Neutrophil (primary cell): ENCODE data around the gene FAM120A.

Experiments
- H3K27ac ChIP-seq: fragments of 200-600 bp; sonication (generic); 2 replicates; pipeline ENCODE4 v1.5.1; 2016; ENCODE audit warnings: mild to moderate bottlenecking, moderate library complexity
- H3K27me3 ChIP-seq: fragments of 200-600 bp; sonication (generic); 2 replicates; pipeline ENCODE4 v1.6.0; 2016; ENCODE audit warnings: mild to moderate bottlenecking
- H3K36me3 ChIP-seq: fragments of 200-600 bp; sonication (generic); 2 replicates; pipeline ENCODE4 v1.5.1; 2017
- H3K4me1 ChIP-seq, 2 experiments: fragments of 200-600 bp in 1 of 2; sonication (generic) in 1 of 2; 1 replicate in 1 of 2; 2 replicates in 1 of 2; pipeline versions ENCODE4 v1.5.1 to v1.6.1; 2013 to 2016; ENCODE audit warnings: low read depth in 1 of 2, low read length in 1 of 2, mild to moderate bottlenecking in 1 of 2, moderate library complexity in 1 of 2; ENCODE audit not compliant: control insufficient read depth in 1 of 2, insufficient read depth in 1 of 2
- H3K4me3 ChIP-seq, 2 experiments: fragments of 200-600 bp in 1 of 2; sonication (generic) in 1 of 2; 1 replicate in 1 of 2; 2 replicates in 1 of 2; pipeline ENCODE4 v1.5.1; 2013 to 2016; ENCODE audit warnings: low read depth in 1 of 2, low read length in 1 of 2, mild to moderate bottlenecking in 1 of 2, moderate library complexity in 1 of 2
- H3K9me3 ChIP-seq: fragments of 200-600 bp; sonication (generic); 2 replicates; pipeline ENCODE4 v1.5.1; 2016
- TF ChIP-seq, protein P1 (sequence below): fragments of 200-600 bp; sonication (generic); IDR thresholded peaks from 2 replicates; pipeline ENCODE4 v1.5.1; 2016; ENCODE audit warnings: antibody characterized with exemption

FAM120A gene

DNA sequence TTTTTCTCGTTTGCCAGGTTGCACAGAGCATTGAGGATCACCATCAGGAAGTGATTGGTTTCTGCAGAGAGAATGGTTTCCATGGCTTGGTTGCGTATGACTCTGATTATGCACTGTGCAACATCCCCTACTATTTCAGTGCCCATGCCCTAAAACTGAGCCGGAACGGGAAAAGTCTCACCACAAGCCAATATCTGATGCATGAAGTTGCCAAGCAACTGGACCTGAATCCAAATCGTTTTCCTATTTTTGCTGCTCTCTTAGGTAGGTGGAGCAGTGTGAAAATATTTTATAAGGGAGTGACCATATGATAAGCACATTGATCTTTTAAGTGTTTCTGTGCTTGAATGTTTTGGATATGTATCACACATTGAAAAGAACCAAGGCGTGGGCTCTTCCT, 19.6 kb downstream of the FAM120A start:
- TF ChIP-seq, protein P1, sequence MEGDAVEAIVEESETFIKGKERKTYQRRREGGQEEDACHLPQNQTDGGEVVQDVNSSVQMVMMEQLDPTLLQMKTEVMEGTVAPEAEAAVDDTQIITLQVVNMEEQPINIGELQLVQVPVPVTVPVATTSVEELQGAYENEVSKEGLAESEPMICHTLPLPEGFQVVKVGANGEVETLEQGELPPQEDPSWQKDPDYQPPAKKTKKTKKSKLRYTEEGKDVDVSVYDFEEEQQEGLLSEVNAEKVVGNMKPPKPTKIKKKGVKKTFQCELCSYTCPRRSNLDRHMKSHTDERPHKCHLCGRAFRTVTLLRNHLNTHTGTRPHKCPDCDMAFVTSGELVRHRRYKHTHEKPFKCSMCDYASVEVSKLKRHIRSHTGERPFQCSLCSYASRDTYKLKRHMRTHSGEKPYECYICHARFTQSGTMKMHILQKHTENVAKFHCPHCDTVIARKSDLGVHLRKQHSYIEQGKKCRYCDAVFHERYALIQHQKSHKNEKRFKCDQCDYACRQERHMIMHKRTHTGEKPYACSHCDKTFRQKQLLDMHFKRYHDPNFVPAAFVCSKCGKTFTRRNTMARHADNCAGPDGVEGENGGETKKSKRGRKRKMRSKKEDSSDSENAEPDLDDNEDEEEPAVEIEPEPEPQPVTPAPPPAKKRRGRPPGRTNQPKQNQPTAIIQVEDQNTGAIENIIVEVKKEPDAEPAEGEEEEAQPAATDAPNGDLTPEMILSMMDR: no peak
- peaks cover 28 to 42% of the 10 kb centered on the region in 2 experiments for H3K4me1 ChIP-seq
- H3K27me3 ChIP-seq: no peaks in the 10 kb centered on the region
- no peaks in the 10 kb centered on the region for H3K9me3 ChIP-seq
- peak overlapping the region; percentile 62 for H3K27ac ChIP-seq
- H3K36me3 ChIP-seq: no peaks in the 10 kb centered on the region
- H3K4me3 ChIP-seq: peak overlapping the region in 1 of 2 experiments; percentile 13

DNA sequence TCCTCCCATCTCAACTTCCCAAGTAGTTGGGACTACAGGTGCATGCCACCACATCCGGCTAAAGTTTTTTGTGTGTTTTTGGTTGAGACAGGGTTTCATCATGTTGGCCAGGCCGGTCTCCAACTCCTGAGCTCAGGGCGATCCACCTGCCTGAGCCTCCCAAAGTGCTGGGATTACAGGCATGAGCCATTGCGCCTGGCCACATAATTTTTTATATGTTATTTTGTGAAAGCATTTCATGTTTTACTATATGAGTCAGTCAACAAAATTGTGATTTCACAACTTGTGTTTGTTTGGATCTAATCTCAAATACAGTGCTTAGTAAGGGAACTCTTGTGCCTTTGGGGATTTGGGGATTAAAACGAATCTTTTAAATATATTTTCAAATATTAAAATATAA, 21.9 kb downstream of the FAM120A start:
- no peak overlapping the region for H3K27ac ChIP-seq
- no peak overlapping the region for H3K4me3 ChIP-seq
- no peaks in the 10 kb centered on the region for H3K27me3 ChIP-seq
- TF ChIP-seq, protein P1: no peak
- peaks cover 13 to 33% of the 10 kb centered on the region in 2 experiments for H3K4me1 ChIP-seq
- no peaks in the 10 kb centered on the region for H3K36me3 ChIP-seq
- no peaks in the 10 kb centered on the region for H3K9me3 ChIP-seq

DNA sequence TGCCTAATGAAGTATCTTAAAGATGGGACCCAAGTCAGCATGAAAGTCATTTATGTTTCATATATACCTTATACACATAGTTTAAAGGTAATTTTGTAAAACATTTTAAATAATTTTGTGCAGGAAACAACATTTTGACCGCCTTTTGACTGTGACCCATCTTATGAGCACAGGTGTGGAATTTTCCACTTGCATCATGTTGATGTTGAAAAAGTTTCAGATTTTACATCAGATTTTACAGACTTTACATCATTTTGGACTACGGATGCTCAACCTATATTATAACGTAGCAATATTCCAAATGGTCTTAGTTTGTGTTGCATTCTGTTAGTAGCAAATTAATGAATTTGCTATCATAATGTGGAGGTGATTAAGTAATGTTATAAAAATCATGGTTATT, 23.6 kb downstream of the FAM120A start:
- H3K4me1 ChIP-seq: peaks cover 21 to 36% of the 10 kb centered on the region in 2 experiments
- H3K9me3 ChIP-seq: no peaks in the 10 kb centered on the region
- H3K27ac ChIP-seq: peak overlapping the region; percentile 23
- no peak overlapping the region for H3K4me3 ChIP-seq
- H3K36me3 ChIP-seq: no peaks in the 10 kb centered on the region
- no peaks in the 10 kb centered on the region for H3K27me3 ChIP-seq
- TF ChIP-seq, protein P1: no peak

DNA sequence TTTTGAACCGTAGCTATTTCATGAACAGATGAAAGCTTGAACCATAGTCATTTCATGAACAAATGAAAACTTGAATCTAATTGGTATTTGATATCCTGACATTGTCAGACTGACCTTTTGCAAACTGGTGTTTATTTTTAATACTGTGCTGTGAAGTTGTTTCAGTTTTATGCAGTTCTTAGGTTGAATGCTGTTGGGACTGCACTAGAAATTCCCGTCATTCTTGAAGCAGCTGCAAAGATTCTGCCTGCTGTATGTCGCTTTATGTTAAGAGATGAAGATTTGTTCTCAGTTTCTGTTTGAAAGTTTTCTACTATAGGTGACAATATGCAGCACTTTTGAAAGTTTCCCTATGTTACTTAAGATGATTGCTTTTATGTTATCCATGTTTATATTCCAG, 24.4 kb downstream of the FAM120A start:
- Histone ChIP-seq H3K27ac (peak overlapping the region; percentile 21), H3K36me3 (no peaks in the 10 kb centered on the region), H3K4me1 (peaks cover 15 to 36% of the 10 kb centered on the region in 2 experiments), H3K4me3 (no peak overlapping the region), H3K9me3 (no peaks in the 10 kb centered on the region), H3K27me3 (no peaks in the 10 kb centered on the region)
- TF ChIP-seq, protein P1: no peak

DNA sequence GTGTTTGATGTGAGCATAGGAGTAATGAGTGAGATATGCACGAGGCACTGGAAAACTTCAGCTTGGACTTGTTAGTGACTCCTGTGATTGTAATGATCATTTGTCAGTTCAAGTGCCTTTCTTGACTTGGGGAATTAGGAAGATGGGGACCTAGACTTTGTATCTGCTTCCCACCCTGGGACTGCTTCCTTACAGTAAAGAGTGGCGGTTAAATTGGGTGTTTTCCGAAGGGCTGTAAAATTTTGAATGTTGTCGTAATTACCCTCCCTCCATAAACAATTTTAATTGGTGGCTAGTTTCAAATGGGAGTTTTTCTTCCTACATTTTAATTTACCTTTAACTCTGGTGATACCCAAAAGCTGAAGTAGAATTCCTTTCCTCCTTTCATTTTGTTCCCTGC, 25.4 kb downstream of the FAM120A start:
- H3K27me3 ChIP-seq: no peaks in the 10 kb centered on the region
- peak overlapping the region; percentile 40 for H3K27ac ChIP-seq
- TF ChIP-seq, protein P1: no peak
- H3K36me3 ChIP-seq: no peaks in the 10 kb centered on the region
- H3K4me3 ChIP-seq: no peak overlapping the region
- peaks cover 8 to 25% of the 10 kb centered on the region in 2 experiments for H3K4me1 ChIP-seq
- no peaks in the 10 kb centered on the region for H3K9me3 ChIP-seq

DNA sequence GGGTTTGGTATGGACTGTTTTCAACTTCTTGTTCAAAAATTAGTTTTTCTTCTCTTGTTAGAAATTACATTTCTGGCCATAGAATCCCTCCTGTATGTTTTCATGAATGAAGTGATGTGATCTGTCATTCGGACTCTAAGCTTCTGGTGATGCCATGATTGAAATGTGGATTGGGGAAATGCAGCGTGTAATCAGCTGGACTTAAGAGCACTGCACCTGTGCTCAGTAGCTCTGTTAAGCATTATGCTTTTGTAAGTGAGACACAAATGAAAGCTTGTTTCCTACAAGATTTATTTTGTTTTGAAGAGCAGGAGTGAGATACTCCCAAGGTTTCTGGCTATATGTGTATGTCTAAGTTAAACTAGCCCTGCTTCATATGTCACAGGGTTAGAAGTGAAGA, 25.9 kb downstream of the FAM120A start:
- Histone ChIP-seq H3K4me1 (peaks cover 8 to 24% of the 10 kb centered on the region in 2 experiments), H3K27me3 (no peaks in the 10 kb centered on the region), H3K36me3 (no peaks in the 10 kb centered on the region), H3K27ac (peak overlapping the region; percentile 40), H3K9me3 (no peaks in the 10 kb centered on the region), H3K4me3 (no peak overlapping the region)
- TF ChIP-seq, protein P1: no peak
